ENCODE data around the gene PPP1R26.
"Not testable (repeated sequence)": the region's sequence is repeated elsewhere in the genome, so short reads cannot be mapped to it uniquely, and the experiment has no call there.

Gene PPP1R26

DNA sequence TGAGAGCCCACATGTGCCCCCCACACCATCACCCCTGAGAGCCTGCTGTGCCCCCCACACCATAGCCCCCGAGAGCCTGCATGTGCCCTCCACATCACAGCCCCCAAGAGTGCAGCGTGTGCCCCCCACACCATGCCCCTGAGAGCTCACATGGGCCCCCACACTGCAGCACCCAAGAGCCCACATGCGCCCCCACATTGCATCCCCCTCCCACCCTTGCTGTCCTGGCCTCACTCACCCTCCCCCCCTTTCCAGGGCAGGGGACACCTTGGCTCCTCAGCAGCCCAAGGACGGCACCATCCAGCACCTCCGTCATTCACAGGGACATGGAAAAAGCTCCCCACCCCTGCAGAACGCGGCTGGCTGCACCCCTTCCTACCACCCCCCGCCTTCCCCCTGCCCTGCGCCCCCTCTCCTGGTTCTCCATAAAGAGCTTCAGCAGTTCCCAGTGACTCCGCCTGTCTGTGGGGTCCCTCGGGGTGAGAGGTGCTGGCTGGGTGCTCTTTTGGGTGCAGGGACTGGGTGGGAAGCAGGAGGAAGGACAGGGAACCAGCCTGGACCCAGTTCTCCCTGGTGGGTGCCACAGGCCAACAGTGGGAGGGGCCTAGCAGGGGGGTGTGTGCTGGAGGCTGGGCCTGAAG is 46.6 kb downstream of the PPP1R26 start:
- no peak for TF ChIP-seq EZH2 (IDR thresholded peaks at IDR 0.05; ENCODE audit: borderline replicate concordance, low read length)
- TF ChIP-seq, protein P1, sequence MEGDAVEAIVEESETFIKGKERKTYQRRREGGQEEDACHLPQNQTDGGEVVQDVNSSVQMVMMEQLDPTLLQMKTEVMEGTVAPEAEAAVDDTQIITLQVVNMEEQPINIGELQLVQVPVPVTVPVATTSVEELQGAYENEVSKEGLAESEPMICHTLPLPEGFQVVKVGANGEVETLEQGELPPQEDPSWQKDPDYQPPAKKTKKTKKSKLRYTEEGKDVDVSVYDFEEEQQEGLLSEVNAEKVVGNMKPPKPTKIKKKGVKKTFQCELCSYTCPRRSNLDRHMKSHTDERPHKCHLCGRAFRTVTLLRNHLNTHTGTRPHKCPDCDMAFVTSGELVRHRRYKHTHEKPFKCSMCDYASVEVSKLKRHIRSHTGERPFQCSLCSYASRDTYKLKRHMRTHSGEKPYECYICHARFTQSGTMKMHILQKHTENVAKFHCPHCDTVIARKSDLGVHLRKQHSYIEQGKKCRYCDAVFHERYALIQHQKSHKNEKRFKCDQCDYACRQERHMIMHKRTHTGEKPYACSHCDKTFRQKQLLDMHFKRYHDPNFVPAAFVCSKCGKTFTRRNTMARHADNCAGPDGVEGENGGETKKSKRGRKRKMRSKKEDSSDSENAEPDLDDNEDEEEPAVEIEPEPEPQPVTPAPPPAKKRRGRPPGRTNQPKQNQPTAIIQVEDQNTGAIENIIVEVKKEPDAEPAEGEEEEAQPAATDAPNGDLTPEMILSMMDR (IDR thresholded peaks at IDR 0.05; ENCODE audit: low read length): no peak
- H3K4me1 ChIP-seq (ENCODE audit: insufficient read depth, low read length, severe bottlenecking): no peaks in the 10 kb centered on the region
- no peak overlapping the region for H3K4me3 ChIP-seq (ENCODE audit: low read depth, low read length, poor library complexity, severe bottlenecking)
- no peaks in the 10 kb centered on the region for H3K36me3 ChIP-seq (ENCODE audit: insufficient read depth, low read length)
- no peaks in the 10 kb centered on the region for H3K9me2 ChIP-seq (ENCODE audit: low read depth, low read length)
- H3K27me3 ChIP-seq (ENCODE audit: insufficient read depth, low read length): no peaks in the 10 kb centered on the region
- no peak overlapping the region for H3K9ac ChIP-seq (ENCODE audit: low read length)
- no peak overlapping the region for H3K27ac ChIP-seq (ENCODE audit: low read depth, low read length, poor library complexity, severe bottlenecking)
- no peaks in the 10 kb centered on the region for H4K20me1 ChIP-seq (ENCODE audit: insufficient read depth, low read length)
- no peaks in the 10 kb centered on the region for H3K9me3 ChIP-seq (ENCODE audit: low read length)
- H3F3A ChIP-seq (ENCODE audit: insufficient read depth, low read length): no peaks in the 10 kb centered on the region
- H3K79me2 ChIP-seq (ENCODE audit: insufficient read depth, low read length): no peaks in the 10 kb centered on the region
- H3K4me2 ChIP-seq (ENCODE audit: low read length): no peak overlapping the region
- H2AFZ ChIP-seq (ENCODE audit: low read length): no peak overlapping the region

DNA sequence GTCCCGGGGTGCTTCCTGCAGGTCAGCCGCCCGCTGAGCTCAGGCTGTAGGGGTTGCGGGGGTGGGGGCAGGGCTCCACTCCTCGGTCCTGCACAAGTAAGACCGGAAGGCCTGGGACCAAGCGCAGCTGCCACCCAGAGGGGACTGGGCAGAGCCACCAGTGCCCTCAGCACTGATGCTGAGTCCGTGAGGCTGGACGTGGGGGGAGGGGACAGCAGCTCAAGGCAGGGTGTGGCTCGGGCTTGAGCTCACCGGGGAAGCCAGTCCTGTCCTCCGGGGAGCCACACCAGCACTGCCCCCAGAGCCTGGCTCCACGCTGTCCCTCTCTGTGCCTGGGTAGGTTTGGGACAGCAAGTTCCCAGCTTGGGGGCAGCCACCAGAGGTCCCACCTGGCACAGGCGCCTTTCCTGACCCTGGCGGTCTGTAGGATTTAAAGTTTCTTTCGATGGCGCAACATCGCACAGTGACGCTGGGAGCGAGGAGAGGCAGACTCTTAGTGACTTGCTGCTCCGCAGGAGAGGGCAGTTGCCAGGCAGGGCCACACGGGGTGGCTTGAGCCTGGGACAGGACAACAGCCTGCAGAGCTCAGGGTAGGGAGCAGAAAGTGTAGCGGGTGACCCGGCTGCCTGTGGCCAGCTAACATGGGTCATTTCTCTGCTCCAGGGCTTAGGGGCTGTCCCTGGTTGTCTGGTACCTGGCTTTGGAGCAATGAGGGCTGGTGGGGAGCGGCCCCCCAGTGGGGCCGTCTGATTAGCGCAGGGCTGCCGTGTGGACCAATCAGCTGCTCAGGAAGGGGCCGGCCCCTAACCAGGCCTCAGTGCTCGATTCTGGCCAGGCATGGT is 47.4 kb downstream of the PPP1R26 start:
- Histone ChIP-seq H3K27ac (ENCODE audit: low read depth, low read length, poor library complexity, severe bottlenecking) (no peak overlapping the region), H3K27me3 (ENCODE audit: insufficient read depth, low read length) (no peaks in the 10 kb centered on the region), H2AFZ (ENCODE audit: low read length) (no peak overlapping the region), H3K9ac (ENCODE audit: low read length) (no peak overlapping the region), H3K9me2 (ENCODE audit: low read depth, low read length) (no peaks in the 10 kb centered on the region), H3K9me3 (ENCODE audit: low read length) (no peaks in the 10 kb centered on the region), H3K4me3 (ENCODE audit: low read depth, low read length, poor library complexity, severe bottlenecking) (no peak overlapping the region), H3K79me2 (ENCODE audit: insufficient read depth, low read length) (no peaks in the 10 kb centered on the region), H3F3A (ENCODE audit: insufficient read depth, low read length) (no peaks in the 10 kb centered on the region), H4K20me1 (ENCODE audit: insufficient read depth, low read length) (no peaks in the 10 kb centered on the region), H3K4me1 (ENCODE audit: insufficient read depth, low read length, severe bottlenecking) (no peaks in the 10 kb centered on the region), H3K36me3 (ENCODE audit: insufficient read depth, low read length) (no peaks in the 10 kb centered on the region), H3K4me2 (ENCODE audit: low read length) (no peak overlapping the region)
- TF ChIP-seq EZH2 (IDR thresholded peaks at IDR 0.05; ENCODE audit: borderline replicate concordance, low read length): no peak
- TF ChIP-seq, protein P1 (IDR thresholded peaks at IDR 0.05; ENCODE audit: low read length): no peak

DNA sequence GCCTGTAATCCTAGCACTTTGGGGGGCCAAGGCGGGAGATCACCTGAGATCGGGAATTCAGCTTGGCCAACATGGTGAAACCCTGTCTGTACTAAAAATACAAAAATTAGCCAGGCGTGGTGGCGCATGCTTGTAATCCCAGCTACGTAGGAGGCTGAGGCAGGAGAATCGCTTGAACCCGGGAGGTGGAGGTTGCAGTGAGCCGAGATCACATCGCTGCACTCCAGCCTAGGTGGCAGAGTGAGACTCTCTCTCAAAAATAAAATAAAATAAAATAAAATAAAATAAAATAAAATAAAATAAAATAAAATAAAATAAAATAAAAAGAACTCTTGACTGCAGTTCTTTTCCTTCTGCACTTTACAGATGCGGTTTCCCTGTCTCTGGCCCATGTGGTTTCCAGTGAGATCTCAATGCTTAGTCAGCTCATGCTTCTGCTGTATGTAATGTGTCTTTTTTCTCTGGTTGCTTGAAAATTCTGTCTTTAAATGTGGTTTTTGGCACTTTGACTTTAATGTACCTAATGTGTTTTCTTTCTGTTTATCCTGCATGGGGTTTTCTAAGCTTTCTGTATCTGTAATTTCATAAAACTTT is 49.4 kb downstream of the PPP1R26 start:
- H3K4me1 ChIP-seq (ENCODE audit: insufficient read depth, low read length, severe bottlenecking): not testable (repeated sequence)

More for the DNA sequence above, 49.4 kb downstream of the PPP1R26 start:
- not testable (repeated sequence) for H3K79me2 ChIP-seq (ENCODE audit: insufficient read depth, low read length); H4K20me1 ChIP-seq (ENCODE audit: insufficient read depth, low read length); H3K4me3 ChIP-seq (ENCODE audit: low read depth, low read length, poor library complexity, severe bottlenecking); H3K36me3 ChIP-seq (ENCODE audit: insufficient read depth, low read length); H3K9me2 ChIP-seq (ENCODE audit: low read depth, low read length); H3K27ac ChIP-seq (ENCODE audit: low read depth, low read length, poor library complexity, severe bottlenecking); H3K27me3 ChIP-seq (ENCODE audit: insufficient read depth, low read length); H3K4me2 ChIP-seq (ENCODE audit: low read length); H3K9ac ChIP-seq (ENCODE audit: low read length); H2AFZ ChIP-seq (ENCODE audit: low read length); H3K9me3 ChIP-seq (ENCODE audit: low read length); H3F3A ChIP-seq (ENCODE audit: insufficient read depth, low read length)
